PC-3 (cell line): ENCODE results near the gene PTPN1. TPM values are rescaled to one million over a fixed set of nuclear protein-coding genes. Genes with fewer than 3 reads are reported as not detected.

Source experiments
- ATAC-seq: fragments of 200-7000 bp; cut with Tn5 transposase; 2 replicates; pipeline ENCODE4 v1.9.1; 2020; ENCODE audit warnings: mild to moderate bottlenecking, moderate library complexity
- BruUV-seq: library from RNA; stranded (reverse); fragments of 400-500 nt; replicated peaks from 2 replicates; lab custom pipeline; 2021; lab: Mats Ljungman, UMichigan
- CTCF ChIA-PET: fragments of 300-600 bp; sonication (Branson Sonifier 250); formaldehyde crosslinking; loops from one replicate; lab custom pipeline; 2022; ENCODE audit warnings: antibody characterized with exemption; lab: Charles Lee
- POLR2A ChIA-PET: fragments of 300-600 bp; sonication (Branson Sonifier 250); formaldehyde crosslinking; loops from one replicate; lab custom pipeline; 2022; ENCODE audit warnings: antibody characterized with exemption; ENCODE audit not compliant: unreplicated experiment; lab: Charles Lee
- DNase-seq: peaks from one replicate; pipeline ENCODE4 v3.0.0-alpha.2; 2015
- H2AFZ ChIP-seq: fragments of 300-600 bp; sonication (generic); 2 replicates; pipeline ENCODE4 v1.6.0; 2016; ENCODE audit warnings: antibody characterized with exemption, low read length
- H3F3A ChIP-seq: fragments of 300-600 bp; sonication (generic); one replicate; pipeline ENCODE4 v1.6.0; 2017; ENCODE audit warnings: antibody characterized with exemption, low read length, control low read depth, mild to moderate bottlenecking; ENCODE audit not compliant: unreplicated experiment
- H3K27ac ChIP-seq: fragments of 300-600 bp; sonication (generic); 2 replicates; pipeline ENCODE4 v1.5.1; 2016; ENCODE audit warnings: mild to moderate bottlenecking, low read length
- H3K27me3 ChIP-seq: fragments of 300-600 bp; sonication (generic); 2 replicates; pipeline ENCODE4 v1.6.1; 2016; ENCODE audit warnings: low read length, mixed read lengths
- H3K36me3 ChIP-seq: fragments of 300-600 bp; sonication (generic); 2 replicates; pipeline ENCODE4 v1.6.1; 2016; ENCODE audit warnings: low read depth, mixed run types, low read length, mixed read lengths
- H3K4me1 ChIP-seq: fragments of 300-600 bp; sonication (generic); 2 replicates; pipeline ENCODE4 v1.5.1; 2016; ENCODE audit warnings: low read length; ENCODE audit not compliant: insufficient read depth
- H3K4me2 ChIP-seq: fragments of 300-600 bp; sonication (generic); 2 replicates; pipeline ENCODE4 v1.6.0; 2016; ENCODE audit warnings: low read length
- H3K4me3 ChIP-seq: fragments of 300-600 bp; sonication (generic); 2 replicates; pipeline ENCODE4 v1.5.1; 2016; ENCODE audit warnings: mild to moderate bottlenecking, low read length, mixed read lengths
- H3K79me2 ChIP-seq: fragments of 300-600 bp; sonication (generic); 2 replicates; pipeline ENCODE4 v1.6.1; 2017; ENCODE audit warnings: low read length, mixed read lengths
- H3K9ac ChIP-seq: fragments of 300-600 bp; sonication (generic); 2 replicates; pipeline ENCODE4 v1.6.0; 2016; ENCODE audit warnings: mild to moderate bottlenecking, low read length
- H3K9me2 ChIP-seq: fragments of 300-600 bp; sonication (generic); replicated peaks from 2 replicates; pipeline ENCODE4 v1.6.1; 2016; ENCODE audit warnings: mixed run types, low read length, mixed read lengths
- H3K9me3 ChIP-seq: fragments of 300-600 bp; sonication (generic); 2 replicates; pipeline ENCODE4 v1.6.1; 2016; ENCODE audit warnings: low read length, mixed read lengths
- H4K20me1 ChIP-seq: fragments of 300-600 bp; sonication (generic); 2 replicates; pipeline ENCODE4 v1.6.1; 2016; ENCODE audit warnings: low read length, mixed read lengths
- EZH2 ChIP-seq: fragments of 300-600 bp; sonication (generic); IDR thresholded peaks from one replicate; pipeline ENCODE4 v1.6.1; 2017; ENCODE audit warnings: antibody characterized with exemption, mild to moderate bottlenecking, low read length; ENCODE audit not compliant: unreplicated experiment
- EZH2phosphoT487 ChIP-seq: fragments of 300-600 bp; sonication (generic); IDR thresholded peaks from 2 replicates; pipeline ENCODE4 v1.6.1; 2018; ENCODE audit warnings: mild to moderate bottlenecking, antibody characterized with exemption, low read length, borderline replicate concordance
- intact Hi-C: fragments of 100-400 bp; cut with micrococcal nuclease; formaldehyde crosslinking; loops from 2 replicates; pipeline ENCODE4 v1.9.0; 2023
- total RNA-seq: library from RNA; depleted of rRNA; stranded (reverse); fragments of >200 nt; gene quantifications from 2 replicates; pipeline ENCODE4 v1.2.3, GENCODE V29; 2014
- TF ChIP-seq, protein P1 (sequence below): fragments of 300-600 bp; sonication (generic); conservative IDR thresholded peaks from 2 replicates; pipeline ENCODE4 v1.5.1; 2017; ENCODE audit warnings: antibody characterized with exemption, low read depth, mild to moderate bottlenecking, low read length

The PTPN1 gene
- total RNA-seq, 1 experiment from 2014 or later = 47.7 TPM

DNA sequence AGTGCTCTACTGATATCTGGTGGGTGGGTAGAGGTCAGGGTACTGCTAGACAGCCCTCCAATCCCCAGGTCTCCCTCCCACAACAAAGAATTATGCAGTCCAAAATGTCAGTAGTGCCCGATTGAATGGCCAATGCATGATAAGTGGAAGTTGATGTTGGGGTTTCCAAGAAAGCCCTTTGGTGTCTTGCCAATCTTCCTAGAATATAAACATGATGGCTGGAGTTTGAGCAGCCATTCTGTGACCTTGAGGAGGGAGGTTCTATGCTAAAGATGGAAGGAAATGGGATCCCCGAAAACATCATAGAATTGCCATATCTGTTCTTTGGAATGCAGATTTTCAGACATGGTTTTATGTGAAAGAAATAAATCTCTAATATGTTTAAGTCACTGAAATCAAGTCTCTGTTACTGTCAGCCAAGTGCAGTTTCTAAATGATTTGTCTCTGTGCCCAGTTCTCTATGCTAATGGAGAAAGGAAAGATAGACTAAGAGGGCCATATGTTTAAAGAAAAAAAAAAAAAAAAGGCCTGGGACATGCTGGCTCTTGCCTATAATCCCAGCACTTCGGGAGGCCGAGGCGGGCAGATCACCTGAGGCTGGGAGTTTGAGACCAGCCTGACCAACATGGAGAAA lies 32.8 kb upstream of the PTPN1 start:
- no peak overlapping the region for H3K4me3 ChIP-seq
- H3K4me1 ChIP-seq = peaks cover 5% of the 10 kb centered on the region; the same call in 1 of the 2 replicates
- H3K9me3 ChIP-seq = no peaks in the 10 kb centered on the region
- intact Hi-C loops = no loop called here
- H3K27ac ChIP-seq = no peak overlapping the region
- TF ChIP-seq, protein P1, sequence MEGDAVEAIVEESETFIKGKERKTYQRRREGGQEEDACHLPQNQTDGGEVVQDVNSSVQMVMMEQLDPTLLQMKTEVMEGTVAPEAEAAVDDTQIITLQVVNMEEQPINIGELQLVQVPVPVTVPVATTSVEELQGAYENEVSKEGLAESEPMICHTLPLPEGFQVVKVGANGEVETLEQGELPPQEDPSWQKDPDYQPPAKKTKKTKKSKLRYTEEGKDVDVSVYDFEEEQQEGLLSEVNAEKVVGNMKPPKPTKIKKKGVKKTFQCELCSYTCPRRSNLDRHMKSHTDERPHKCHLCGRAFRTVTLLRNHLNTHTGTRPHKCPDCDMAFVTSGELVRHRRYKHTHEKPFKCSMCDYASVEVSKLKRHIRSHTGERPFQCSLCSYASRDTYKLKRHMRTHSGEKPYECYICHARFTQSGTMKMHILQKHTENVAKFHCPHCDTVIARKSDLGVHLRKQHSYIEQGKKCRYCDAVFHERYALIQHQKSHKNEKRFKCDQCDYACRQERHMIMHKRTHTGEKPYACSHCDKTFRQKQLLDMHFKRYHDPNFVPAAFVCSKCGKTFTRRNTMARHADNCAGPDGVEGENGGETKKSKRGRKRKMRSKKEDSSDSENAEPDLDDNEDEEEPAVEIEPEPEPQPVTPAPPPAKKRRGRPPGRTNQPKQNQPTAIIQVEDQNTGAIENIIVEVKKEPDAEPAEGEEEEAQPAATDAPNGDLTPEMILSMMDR = no peak
- TF ChIP-seq EZH2 (no peak), EZH2phosphoT487 (no peak)
- H3K4me2 ChIP-seq = no peak overlapping the region
- ChIA-PET CTCF (interaction anchor here (0.7 kb wide), 1 partner anchor 97 kb away, joined by 5 read pairs; no protein-coding TSS in a partner anchor), POLR2A (no interaction called here)
- H3K36me3 ChIP-seq = no peaks in the 10 kb centered on the region
- no peak overlapping the region for H2AFZ ChIP-seq
- no peak overlapping the region for H3K9ac ChIP-seq
- DNase-seq = no peak
- no TSS peak for BruUV-seq
- no peaks in the 10 kb centered on the region for H4K20me1 ChIP-seq
- H3K27me3 ChIP-seq = no peaks in the 10 kb centered on the region
- H3K79me2 ChIP-seq = no peaks in the 10 kb centered on the region
- no peak for ATAC-seq
- no peaks in the 10 kb centered on the region for H3K9me2 ChIP-seq
- no peaks in the 10 kb centered on the region for H3F3A ChIP-seq

DNA sequence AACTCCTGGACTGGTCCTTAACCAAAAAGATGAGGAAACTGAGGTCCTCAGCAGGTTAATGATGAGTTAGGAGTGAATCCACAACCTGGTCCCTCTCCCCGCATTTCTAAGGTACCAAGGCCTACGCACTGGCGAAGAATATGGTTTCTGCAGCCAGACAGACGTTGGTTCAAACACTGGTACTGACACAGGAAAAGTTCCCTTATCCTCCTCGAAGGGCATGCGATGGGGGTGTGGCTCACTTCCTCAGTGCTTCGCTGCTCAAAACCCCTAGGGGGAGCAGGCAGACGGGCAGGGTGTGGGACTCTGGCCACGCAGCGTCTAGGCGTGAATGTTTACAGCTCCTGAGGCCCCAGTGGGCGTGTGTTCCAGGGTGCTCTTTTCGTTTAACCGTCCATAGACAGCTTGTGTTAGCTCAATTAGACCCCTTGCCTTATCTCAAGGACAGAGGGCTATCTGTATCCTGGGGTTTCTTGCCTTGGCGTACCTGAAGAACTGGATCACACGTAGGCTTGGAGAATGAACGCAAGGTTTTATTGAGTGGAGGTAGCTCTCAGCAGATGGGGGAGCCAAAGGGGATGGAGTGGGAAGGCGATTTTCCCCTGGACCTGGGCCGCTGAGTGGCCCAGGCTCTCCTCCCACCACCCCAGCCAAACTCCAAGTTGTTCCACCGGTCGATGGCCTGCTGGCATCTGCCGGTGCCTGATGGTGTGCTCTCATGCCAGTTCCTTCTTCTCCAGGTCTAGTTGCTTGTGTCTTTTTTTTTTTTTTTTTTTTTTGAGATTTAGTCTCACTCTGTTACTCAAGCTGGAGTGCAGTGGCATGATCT lies 31.8 kb upstream of the PTPN1 start:
- H3K79me2 ChIP-seq = no peaks in the 10 kb centered on the region
- no peak overlapping the region for H3K27ac ChIP-seq
- H3K9me2 ChIP-seq = no peaks in the 10 kb centered on the region
- peak; percentile 93 for ATAC-seq
- H3K4me1 ChIP-seq = peaks cover 8% of the 10 kb centered on the region; the same call in 1 of the 2 replicates
- TF ChIP-seq, protein P1 = peak; percentile 84
- TF ChIP-seq EZH2phosphoT487 = no peak
- peak overlapping the region; percentile 1; the same call in 1 of the 2 replicates for H2AFZ ChIP-seq
- ChIA-PET POLR2A (interaction anchor here (0.7 kb wide), 1 partner anchor 334 kb away, joined by 3 read pairs; no protein-coding TSS in a partner anchor), CTCF (interaction anchor here (0.5 to 0.7 kb wide), 3 partner anchors 20 to 291 kb away, joined by 3 to 5 read pairs (median 3); no protein-coding TSS in a partner anchor)
- no peaks in the 10 kb centered on the region for H3K36me3 ChIP-seq
- H3F3A ChIP-seq = no peaks in the 10 kb centered on the region
- H3K9me3 ChIP-seq = no peaks in the 10 kb centered on the region
- H4K20me1 ChIP-seq = no peaks in the 10 kb centered on the region
- H3K9ac ChIP-seq = no peak overlapping the region
- DNase-seq = peak; percentile 73
- H3K4me3 ChIP-seq = no peak overlapping the region
- intact Hi-C loops = no loop called here
- no peak overlapping the region for H3K4me2 ChIP-seq
- no peaks in the 10 kb centered on the region for H3K27me3 ChIP-seq
- no TSS peak for BruUV-seq
